T1000 (cell line): ENCODE data around the gene DPY19L1.
"Not testable (repeated sequence)": the region's sequence is repeated elsewhere in the genome, so short reads cannot be mapped to it uniquely, and the experiment has no call there.

Experiments
- DNase-seq: peaks from one replicate; lab custom pipeline; 2025; ENCODE audit warnings: mixed read lengths; lab: John Stamatoyannopoulos, UW

The DPY19L1 gene

DNA sequence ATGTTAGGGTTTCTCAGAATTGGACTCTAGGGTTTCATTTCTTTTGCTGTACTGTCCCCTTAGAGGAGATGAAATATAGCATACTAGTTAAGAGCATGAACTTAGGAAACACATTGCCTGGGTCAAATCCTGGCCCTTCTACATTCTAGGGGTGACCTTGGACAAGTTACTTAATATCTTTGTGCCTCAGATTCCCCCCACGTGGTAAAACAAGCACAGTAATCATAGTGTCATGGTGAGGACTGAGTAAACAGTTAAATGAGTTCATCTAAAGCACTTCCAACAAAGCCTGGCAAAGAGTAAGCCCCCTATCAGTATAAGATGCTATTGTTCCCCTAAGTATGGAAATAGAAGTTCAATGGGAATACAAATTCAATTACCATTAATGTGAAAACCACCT is 5.1 kb downstream of the DPY19L1 start:
- DNase-seq, result no peak

GRCh38 chr7:35030848-35031247 is 6.4 kb downstream of the DPY19L1 start:
- no peak for DNase-seq

- no peak for DNase-seq
Measured at GRCh38 chr7:35029311-35029710, 8.0 kb downstream of the DPY19L1 start.

DNA sequence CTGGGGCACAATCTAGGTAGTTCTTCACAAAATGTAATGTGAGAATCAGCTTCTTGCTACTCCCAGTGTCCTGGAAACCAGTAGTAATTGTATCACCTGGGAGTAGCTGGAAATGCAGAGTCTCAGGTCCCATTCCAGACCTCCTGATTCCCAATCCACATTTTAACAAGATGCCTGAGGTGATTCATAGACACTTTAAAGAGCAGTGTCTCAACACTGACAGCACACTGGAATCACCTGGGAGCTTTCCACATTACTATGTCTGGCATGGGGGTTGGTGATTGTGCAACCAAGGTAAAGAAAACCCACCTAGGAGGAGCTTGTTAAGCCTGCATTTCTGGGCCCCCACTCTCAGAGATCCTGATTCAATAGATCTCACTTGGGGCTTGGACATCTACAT is 11.1 kb downstream of the DPY19L1 start:
- DNase-seq, result no peak

DNA sequence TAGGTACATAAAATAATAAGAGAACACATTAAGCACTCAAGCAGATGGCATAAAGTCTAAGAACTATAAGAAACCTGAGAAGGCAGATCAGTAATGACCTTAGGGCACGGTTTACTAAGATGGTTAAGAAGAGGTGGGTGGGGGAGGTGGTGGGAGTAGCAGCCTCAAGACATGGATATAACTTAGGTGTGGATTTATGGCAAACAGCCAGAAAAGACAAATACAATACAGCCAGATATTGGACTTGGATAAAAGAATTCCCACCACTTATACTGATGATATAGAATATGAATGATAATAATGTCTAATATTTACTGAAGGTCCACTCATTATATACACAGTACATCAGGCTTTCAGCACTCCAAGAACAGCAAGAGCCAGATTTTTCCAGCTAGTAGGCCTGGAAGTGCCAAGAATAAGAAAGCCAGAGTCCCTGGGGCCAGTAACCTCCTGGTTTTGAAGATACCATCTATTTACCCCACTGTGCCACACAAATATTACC is 11.9 kb downstream of the DPY19L1 start:
- no peak for DNase-seq

GRCh38 chr7:35024298-35024697 is 13.0 kb downstream of the DPY19L1 start:
- no peak for DNase-seq

GRCh38 chr7:35022725-35023124 is 14.6 kb downstream of the DPY19L1 start:
- no peak for DNase-seq

DNA sequence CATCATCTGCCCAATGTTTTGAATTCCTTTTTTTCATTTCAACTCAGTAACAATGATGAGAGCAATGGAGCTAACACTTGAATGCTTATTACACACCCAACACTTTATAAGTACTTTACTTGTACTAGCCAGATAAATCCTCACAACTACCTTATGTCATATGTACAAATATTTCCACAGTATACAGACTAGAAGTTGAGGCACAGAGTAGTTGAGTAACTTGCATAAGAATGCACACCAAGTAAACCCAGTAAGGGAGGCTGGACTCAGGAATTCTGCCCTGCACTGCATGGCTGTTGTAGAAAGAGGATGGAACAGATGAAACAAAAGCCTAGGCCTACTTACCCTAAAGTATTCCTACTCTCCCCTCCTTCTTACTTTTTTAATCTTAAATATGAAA is 15.8 kb downstream of the DPY19L1 start:
- no peak for DNase-seq

DNA sequence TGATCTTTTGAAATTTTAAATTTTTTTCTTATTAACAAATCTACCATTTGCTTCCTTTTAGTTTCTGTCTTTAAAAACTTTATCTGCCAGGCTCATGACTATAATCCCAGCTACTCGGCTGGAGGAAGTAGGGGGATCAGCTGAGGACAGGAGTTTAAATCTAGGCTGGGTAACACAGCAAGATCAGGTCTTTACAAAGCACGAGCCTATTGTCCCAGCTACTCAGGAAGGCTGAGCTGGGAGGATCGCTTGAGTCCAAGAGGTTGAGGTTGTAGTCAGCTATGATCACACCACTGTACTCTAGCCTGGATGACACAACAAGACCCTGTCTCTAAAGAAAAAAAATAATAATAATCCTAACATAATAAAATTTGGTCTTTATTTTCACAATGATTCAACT is 17.5 kb downstream of the DPY19L1 start:
- DNase-seq, result no peak

- DNase-seq, result no peak
Measured at GRCh38 chr7:35019179-35019729, 18.0 kb downstream of the DPY19L1 start.

- no peak for DNase-seq
Measured at GRCh38 chr7:35015346-35015859, 21.9 kb downstream of the DPY19L1 start.

- DNase-seq, result no peak
Measured at GRCh38 chr7:35012160-35012559, 25.1 kb downstream of the DPY19L1 start.

GRCh38 chr7:35011085-35011484 is 26.2 kb downstream of the DPY19L1 start:
- DNase-seq, result no peak

GRCh38 chr7:35007768-35008167 is 29.5 kb downstream of the DPY19L1 start:
- DNase-seq, result no peak

GRCh38 chr7:35004531-35005095 is 32.7 kb downstream of the DPY19L1 start:
- no peak for DNase-seq

DNA sequence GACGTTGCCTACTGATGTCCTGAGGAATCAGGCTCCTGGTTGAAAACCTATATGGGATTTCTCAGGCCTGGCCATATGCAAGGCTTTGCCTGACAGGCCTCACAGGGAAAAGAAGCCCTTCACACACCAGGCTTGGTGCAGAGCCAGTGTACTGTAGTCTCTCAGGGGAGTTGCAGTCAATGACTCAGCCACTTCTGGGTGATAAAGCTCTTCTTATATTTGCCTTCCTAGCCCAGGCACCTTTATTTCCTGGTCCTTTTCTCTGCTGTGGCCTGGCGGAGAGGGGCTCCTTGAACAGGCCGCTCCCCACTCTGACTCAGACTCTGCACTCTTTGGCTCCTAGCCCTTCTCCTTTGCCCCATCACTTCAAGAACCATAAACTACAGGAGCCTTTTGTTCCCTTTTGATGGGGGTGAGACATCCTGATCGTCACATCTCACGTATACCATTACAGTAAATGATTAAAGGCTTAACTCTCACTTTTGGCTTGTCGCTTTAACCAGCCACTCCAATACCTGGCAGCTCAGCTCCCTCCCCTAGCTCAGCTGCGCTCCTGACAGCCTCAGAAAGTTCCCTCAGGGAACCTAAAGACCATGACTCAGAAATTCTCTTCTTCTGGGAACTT is 33.5 kb downstream of the DPY19L1 start:
- DNase-seq, result peak; percentile 61

- DNase-seq, result not testable (repeated sequence)
Measured at GRCh38 chr7:35003177-35003650, 34.1 kb downstream of the DPY19L1 start.

DNA sequence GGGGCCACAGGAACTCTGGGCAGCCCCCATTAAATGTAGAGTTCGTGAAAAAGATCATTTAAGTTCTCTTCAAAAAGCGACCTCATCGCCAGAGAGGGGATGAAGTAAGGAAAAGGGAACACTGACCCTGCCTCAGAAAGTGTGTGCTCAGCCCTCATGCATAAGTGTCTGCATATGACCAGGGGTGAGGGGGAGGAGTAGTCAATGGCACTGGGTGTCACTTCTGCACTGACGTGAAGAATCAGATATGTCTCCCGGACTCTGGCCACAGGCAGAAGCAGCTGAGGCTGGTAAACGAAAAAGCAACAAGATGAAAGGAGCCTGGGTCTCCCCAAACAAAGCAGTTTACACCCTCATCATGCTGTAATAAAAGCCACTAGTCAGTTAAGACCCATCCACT is 39.0 kb downstream of the DPY19L1 start:
- not testable (repeated sequence) for DNase-seq

DNA sequence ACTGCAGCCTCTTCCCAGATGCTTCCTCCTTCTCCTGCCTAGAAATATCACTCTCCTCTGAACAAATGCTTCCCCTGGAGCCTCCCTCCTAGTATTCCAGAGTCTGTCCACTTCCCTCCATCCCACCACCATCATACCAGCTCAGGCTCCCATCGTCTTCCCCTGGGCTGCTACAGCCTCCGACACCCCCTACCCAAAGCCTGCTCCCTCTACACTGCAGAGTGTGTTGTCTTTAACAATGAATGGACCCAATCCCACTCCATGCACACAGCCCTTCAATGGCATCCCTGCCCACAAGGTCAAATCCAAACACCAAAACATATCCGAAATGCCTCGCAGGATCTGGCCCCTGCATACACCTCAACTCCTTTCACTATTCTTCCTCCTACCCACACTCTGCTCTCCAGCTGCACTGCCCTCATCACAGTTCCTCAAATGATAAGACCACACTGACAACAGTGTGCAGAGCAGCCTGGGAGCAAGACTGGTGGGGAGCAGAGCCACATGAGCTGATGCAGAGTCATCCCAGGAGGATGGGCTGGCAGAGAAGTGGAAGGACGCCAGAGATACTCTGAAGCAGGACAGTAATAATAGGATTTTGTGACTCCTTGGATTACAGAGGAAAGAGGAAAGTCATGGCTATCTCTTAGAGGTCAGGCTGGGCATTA is 40.7 kb downstream of the DPY19L1 start:
- not testable (repeated sequence) for DNase-seq

GRCh38 chr7:34995757-34996156 is 41.5 kb downstream of the DPY19L1 start:
- no peak for DNase-seq

DNA sequence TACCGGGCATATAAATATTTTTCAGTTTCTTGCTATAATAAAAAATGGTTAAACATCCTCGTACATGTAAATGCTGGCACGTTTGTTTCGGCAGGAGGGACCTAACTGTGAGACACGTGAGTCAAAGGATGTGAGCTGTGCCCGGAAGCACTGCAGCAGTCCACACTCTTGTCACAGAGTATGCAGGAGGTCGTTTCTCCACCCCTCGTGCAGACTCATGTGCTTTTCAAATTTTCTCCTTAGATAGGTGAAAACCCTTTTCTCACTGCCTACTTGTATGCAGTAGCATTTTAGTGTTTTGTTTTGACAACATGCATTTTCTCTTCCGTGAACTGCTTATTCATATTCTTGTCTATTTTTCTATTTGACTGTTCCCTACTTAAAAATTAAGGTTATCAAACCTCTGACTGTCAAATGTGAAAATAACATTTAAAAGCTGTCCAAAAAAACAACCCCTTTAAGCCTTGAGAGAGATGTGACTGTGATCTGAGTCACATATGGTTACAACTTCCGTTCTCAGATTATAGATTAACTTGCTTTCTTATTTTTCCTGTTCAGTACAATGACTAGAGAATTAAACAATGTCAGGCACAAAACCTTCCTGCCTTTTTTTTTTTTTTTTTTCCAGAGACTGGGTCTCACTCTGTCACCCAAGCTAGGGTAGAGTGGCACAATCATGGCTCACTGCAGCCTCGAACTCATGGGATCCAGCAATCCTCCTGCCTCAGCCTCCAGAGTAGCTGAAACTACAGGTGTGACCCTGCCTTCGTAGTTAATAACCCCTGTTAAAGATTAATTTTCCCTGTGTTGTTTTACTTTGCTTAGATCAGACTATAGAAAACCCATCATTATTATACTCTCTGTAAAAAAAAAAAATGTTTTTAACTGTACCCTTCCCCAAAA is 45.1 kb downstream of the DPY19L1 start:
- peak; percentile 3 for DNase-seq
